Measurements from ENCODE around the gene NADK2.
"Not testable (repeated sequence)": the region's sequence is repeated elsewhere in the genome, so short reads cannot be mapped to it uniquely, and the experiment has no call there.

Gene NADK2

GRCh38 chr5:36241631-36242533 is at the start of gene NADK2:
Gene NADK2 (minus strand): TSS chr5:36241925. CDS start chr5:36241798, 127 bp downstream.
- DNase-seq (ENCODE audit: low read depth in 1 of 2, low spot score in 1 of 2) = peak; percentile 83 to 85

GRCh38 chr5:36285837-36286615 is 44.3 kb upstream of the NADK2 start:
- no peak for DNase-seq (ENCODE audit: low read depth in 1 of 2, low spot score in 1 of 2)

GRCh38 chr5:36283775-36284174 is 42.0 kb upstream of the NADK2 start:
- DNase-seq (ENCODE audit: low read depth in 1 of 2, low spot score in 1 of 2) = not testable (repeated sequence)

GRCh38 chr5:36281626-36282025 is 39.9 kb upstream of the NADK2 start:
- no peak for DNase-seq (ENCODE audit: low read depth in 1 of 2, low spot score in 1 of 2)

GRCh38 chr5:36279054-36279698 is 37.5 kb upstream of the NADK2 start:
- no peak for DNase-seq (ENCODE audit: low read depth in 1 of 2, low spot score in 1 of 2)

GRCh38 chr5:36277521-36278176 is 35.9 kb upstream of the NADK2 start:
- no peak for DNase-seq (ENCODE audit: low read depth in 1 of 2, low spot score in 1 of 2)

GRCh38 chr5:36276864-36277263 is 35.1 kb upstream of the NADK2 start:
- DNase-seq (ENCODE audit: low read depth in 1 of 2, low spot score in 1 of 2) = no peak

- DNase-seq (ENCODE audit: low read depth in 1 of 2, low spot score in 1 of 2) = no peak
Observed at GRCh38 chr5:36273809-36274526, 32.2 kb upstream of the NADK2 start.

- no peak for DNase-seq (ENCODE audit: low read depth in 1 of 2, low spot score in 1 of 2)
Observed at GRCh38 chr5:36272136-36272690, 30.5 kb upstream of the NADK2 start.

- DNase-seq (ENCODE audit: low read depth in 1 of 2, low spot score in 1 of 2) = no peak
Observed at GRCh38 chr5:36270876-36271575, 29.3 kb upstream of the NADK2 start.

- no peak for DNase-seq (ENCODE audit: low read depth in 1 of 2, low spot score in 1 of 2)
Observed at GRCh38 chr5:36270175-36270574, 28.4 kb upstream of the NADK2 start.

GRCh38 chr5:36269478-36269877 is 27.8 kb upstream of the NADK2 start:
- no peak for DNase-seq (ENCODE audit: low read depth in 1 of 2, low spot score in 1 of 2)

- DNase-seq (ENCODE audit: low read depth in 1 of 2, low spot score in 1 of 2) = no peak
Observed at GRCh38 chr5:36267905-36268304, 26.2 kb upstream of the NADK2 start.

GRCh38 chr5:36264202-36264760 is 22.6 kb upstream of the NADK2 start:
- no peak for DNase-seq (ENCODE audit: low read depth in 1 of 2, low spot score in 1 of 2)

GRCh38 chr5:36261186-36261585 is 19.5 kb upstream of the NADK2 start:
- DNase-seq (ENCODE audit: low read depth in 1 of 2, low spot score in 1 of 2) = no peak

- DNase-seq (ENCODE audit: low read depth in 1 of 2, low spot score in 1 of 2) = no peak
Observed at GRCh38 chr5:36253575-36253974, 11.8 kb upstream of the NADK2 start.

GRCh38 chr5:36252722-36253365 is 11.1 kb upstream of the NADK2 start:
- no peak for DNase-seq (ENCODE audit: low read depth in 1 of 2, low spot score in 1 of 2)

GRCh38 chr5:36251218-36251617 is 9.5 kb upstream of the NADK2 start:
- no peak for DNase-seq (ENCODE audit: low read depth in 1 of 2, low spot score in 1 of 2)

GRCh38 chr5:36250427-36250826 is 8.7 kb upstream of the NADK2 start:
- no peak for DNase-seq (ENCODE audit: low read depth in 1 of 2, low spot score in 1 of 2)

All from stimulated activated CD4-positive, alpha-beta T cell treated with anti-CD3 and anti-CD28 coated beads, Interleukin-15, amount 100 ng/mL, for 1 hour (primary cell).